Measurements from ENCODE around the gene MAT1A. TPM values are rescaled to one million over a fixed set of nuclear protein-coding genes. Genes with fewer than 3 reads are reported as not detected.

The MAT1A gene
- not detected in 2 replicates for total RNA-seq

GRCh38 chr10:80289451-80290287 is at the start of gene MAT1A:
Gene MAT1A (minus strand): TSS chr10:80289658. CDS start chr10:80289423, 235 bp downstream.

Other genes with a start within 250 kb of the MAT1A start
- gene TMEM254, start 211.0 kb downstream of the MAT1A start, total RNA-seq, result 13.1 and 13.5 TPM in 2 replicates
- gene PLAC9, start 156.9 kb downstream of the MAT1A start, total RNA-seq, result 116 and 174 TPM in 2 replicates
- 139 and 147 TPM in 2 replicates for gene ANXA11, start 84.1 kb downstream of the MAT1A start, total RNA-seq
- not detected in 2 replicates for gene DYDC1, start 67.1 kb upstream of the MAT1A start, total RNA-seq
- not detected in 2 replicates for gene DYDC2, start 67.1 kb upstream of the MAT1A start, total RNA-seq
- 13.2 and 15.0 TPM in 2 replicates for gene PRXL2A, start 118.9 kb upstream of the MAT1A start, total RNA-seq
- 34.4 and 54.2 TPM in 2 replicates for gene TSPAN14, start 164.7 kb upstream of the MAT1A start, total RNA-seq
- not detected in 2 replicates for gene SH2D4B, start 248.2 kb upstream of the MAT1A start, total RNA-seq